Endothelial cell of umbilical vein (primary cell): ENCODE data around the gene MAEL. TPM values are rescaled to one million over a fixed set of nuclear protein-coding genes. Genes with fewer than 3 reads are reported as not detected.

ENCODE experiments used
- BruUV-seq: library from RNA; stranded (reverse); fragments of 400-500 nt; replicated peaks from 2 replicates; lab custom pipeline; 2021; lab: Mats Ljungman, UMichigan
- CTCF ChIA-PET: fragments of 300-600, 350-600 bp; sonication (Branson Sonifier 250); formaldehyde crosslinking; loops from one replicate; lab custom pipeline; 2021; ENCODE audit warnings: antibody characterized with exemption, inconsistent platforms; lab: Charles Lee
- POLR2A ChIA-PET: fragments of 300-600, 350-600 bp; sonication (Branson Sonifier 250); formaldehyde crosslinking; loops from one replicate; lab custom pipeline; 2021; ENCODE audit warnings: antibody characterized with exemption, inconsistent platforms; lab: Charles Lee
- DNase-seq: peaks from one replicate; pipeline ENCODE4 v3.0.0-alpha.2; 2011; ENCODE audit warnings: low read depth, low spot score
- FAIRE-seq: peaks from 2 replicates; lab custom pipeline; 2011; peaks lifted over from hg19 to GRCh38; lab: Jason Lieb, UNC
- H2AFZ ChIP-seq: 2 replicates; pipeline ENCODE4 v1.6.0; 2012; ENCODE audit warnings: low read depth, low read length, control low read depth, inconsistent platforms
- H3K27ac ChIP-seq: 2 replicates; pipeline ENCODE4 v1.5.1; 2011; ENCODE audit warnings: low read depth, mild to moderate bottlenecking, control low read depth, low read length, moderate library complexity; ENCODE audit not compliant: insufficient read depth
- H3K27me3 ChIP-seq, 2 experiments: 2 replicates each; pipeline versions ENCODE4 v1.6.0 to v1.6.1; 2011; ENCODE audit warnings: low read length in 2 of 2, mixed read lengths in 1 of 2; ENCODE audit not compliant: control insufficient read depth in 2 of 2, insufficient read depth in 2 of 2
- H3K36me3 ChIP-seq, 2 experiments: 2 replicates in 1 of 2; 3 replicates in 1 of 2; pipeline ENCODE4 v1.5.1; 2011; ENCODE audit warnings: low read length in 2 of 2, mild to moderate bottlenecking in 1 of 2, moderate library complexity in 1 of 2; ENCODE audit not compliant: control insufficient read depth in 2 of 2, insufficient read depth in 2 of 2; ENCODE audit errors: extremely low read depth in 1 of 2
- H3K4me1 ChIP-seq: 3 replicates; pipeline ENCODE4 v1.5.1; 2011; ENCODE audit warnings: mild to moderate bottlenecking, low read length; ENCODE audit not compliant: control insufficient read depth, insufficient read depth; ENCODE audit errors: extremely low read depth
- H3K4me2 ChIP-seq: 2 replicates; pipeline ENCODE4 v1.6.1; 2011; ENCODE audit warnings: low read length, control low read depth, mixed read lengths; ENCODE audit not compliant: insufficient read depth
- H3K4me3 ChIP-seq, 3 experiments: fragments of 200-600 bp in 1 of 3; sonication (generic), shearing (Covaris generic) in 1 of 3; replicated peaks in 1 of 3; 2 replicates each; pipeline ENCODE4 v1.5.1; 2011 to 2016; ENCODE audit warnings: control low read depth in 3 of 3, low read length in 3 of 3, mild to moderate bottlenecking in 2 of 3, inconsistent platforms in 1 of 3, low read depth in 1 of 3, moderate library complexity in 1 of 3; ENCODE audit not compliant: insufficient read depth in 1 of 3
- H3K79me2 ChIP-seq: 2 replicates; pipeline ENCODE4 v1.6.0; 2012; ENCODE audit warnings: low read length, inconsistent platforms; ENCODE audit not compliant: control insufficient read depth, insufficient read depth
- H3K9ac ChIP-seq: replicated peaks from 2 replicates; pipeline ENCODE3; 2011; ENCODE audit warnings: low read length, control low read depth; ENCODE audit not compliant: insufficient read depth; ENCODE audit errors: extremely low read depth
- H3K9me1 ChIP-seq: replicated peaks from 3 replicates; pipeline ENCODE4 v1.6.0; 2011; ENCODE audit warnings: mild to moderate bottlenecking, low read length; ENCODE audit not compliant: control insufficient read depth, insufficient read depth; ENCODE audit errors: extremely low read depth
- H3K9me3 ChIP-seq: replicated peaks from 2 replicates; pipeline ENCODE4 v1.5.1; 2012; ENCODE audit warnings: low read length, inconsistent platforms; ENCODE audit not compliant: control insufficient read depth, insufficient read depth
- H4K20me1 ChIP-seq: replicated peaks from 2 replicates; pipeline ENCODE3; 2011; ENCODE audit warnings: mild to moderate bottlenecking, low read length; ENCODE audit not compliant: control insufficient read depth, insufficient read depth; ENCODE audit errors: extremely low read depth
- EZH2 ChIP-seq: IDR thresholded peaks from 2 replicates; pipeline ENCODE4 v1.6.1; 2012; ENCODE audit warnings: borderline replicate concordance, low read depth, mild to moderate bottlenecking, moderate library complexity, low read length, inconsistent platforms; ENCODE audit not compliant: severe bottlenecking
- FOS ChIP-seq: IDR thresholded peaks from 2 replicates; pipeline ENCODE4 v1.6.1; 2011; ENCODE audit warnings: mild to moderate bottlenecking, low read length, moderate library complexity, borderline replicate concordance; ENCODE audit not compliant: insufficient read depth
- GATA2 ChIP-seq: IDR thresholded peaks from 2 replicates; pipeline ENCODE4 v1.7.0; 2011; ENCODE audit warnings: low read depth, mild to moderate bottlenecking, moderate library complexity, mixed read lengths, low read length; ENCODE audit not compliant: insufficient read length, insufficient read depth
- JUN ChIP-seq: IDR thresholded peaks from 2 replicates; pipeline ENCODE4 v1.6.1; 2011; ENCODE audit warnings: borderline replicate concordance, low read depth; ENCODE audit not compliant: insufficient read length, insufficient read depth
- MAX ChIP-seq: IDR thresholded peaks from 2 replicates; pipeline ENCODE4 v1.6.1; 2011; ENCODE audit not compliant: insufficient read depth, insufficient read length
- MYC ChIP-seq: IDR thresholded peaks from one replicate; pipeline ENCODE4 v1.6.1; 2011; ENCODE audit warnings: mild to moderate bottlenecking, low read depth, low read length
- POLR2A ChIP-seq: IDR thresholded peaks from 2 replicates; pipeline ENCODE4 v1.6.1; 2012; ENCODE audit warnings: low read depth, mild to moderate bottlenecking, control low read depth, low read length
- POLR2AphosphoS5 ChIP-seq: IDR thresholded peaks from 2 replicates; pipeline ENCODE4 v1.6.1; 2012; ENCODE audit warnings: low read depth, mild to moderate bottlenecking, control low read depth, low read length, moderate library complexity; ENCODE audit not compliant: insufficient read depth
- dilution Hi-C: fragments of 300-500 bp; cut with MboI; formaldehyde crosslinking; loops from one replicate; pipeline ENCODE4 v1.15.0; 2019; ENCODE audit warnings: low sequenced_read_pairs; ENCODE audit not compliant: extremely low pct_ligation_motif_present
- intact Hi-C: fragments of 100-400 bp; cut with micrococcal nuclease; formaldehyde crosslinking; loops from one replicate; pipeline ENCODE4 v1.10.0; 2022
- polyA plus RNA-seq, 4 experiments: library from polyadenylated mRNA; depleted of rRNA in 3 of 4; stranded (reverse) in 3 of 4; unstranded in 1 of 4; fragments of >200 nt; gene quantifications; 2 replicates each; pipeline versions ENCODE4 v1.2.1 to v1.2.3, GENCODE V29; 2011 to 2012; ENCODE audit warnings: missing spikeins in 1 of 4
- total RNA-seq: library from RNA; stranded (reverse); gene quantifications from 2 replicates; pipeline ENCODE4 v1.2.3, GENCODE V29; 2021
- TF ChIP-seq, protein P1 (sequence below), 2 donors: IDR thresholded peaks; 1 replicate in 1 of 2; 2 replicates in 1 of 2; pipeline ENCODE4 v1.5.1; 2011; ENCODE audit warnings: low read length in 2 of 2, mild to moderate bottlenecking in 2 of 2, moderate library complexity in 2 of 2, control low read depth in 1 of 2, inconsistent platforms in 1 of 2, low read depth in 1 of 2; ENCODE audit not compliant: insufficient read depth in 1 of 2; ENCODE audit errors: extremely low read depth in 1 of 2

The MAEL gene
- total and polyA plus RNA-seq, 2 donors (not counting 3 experiments of a cell fraction or from before 2014, with no cell fraction given): 0.04 TPM; not detected in 1

DNA sequence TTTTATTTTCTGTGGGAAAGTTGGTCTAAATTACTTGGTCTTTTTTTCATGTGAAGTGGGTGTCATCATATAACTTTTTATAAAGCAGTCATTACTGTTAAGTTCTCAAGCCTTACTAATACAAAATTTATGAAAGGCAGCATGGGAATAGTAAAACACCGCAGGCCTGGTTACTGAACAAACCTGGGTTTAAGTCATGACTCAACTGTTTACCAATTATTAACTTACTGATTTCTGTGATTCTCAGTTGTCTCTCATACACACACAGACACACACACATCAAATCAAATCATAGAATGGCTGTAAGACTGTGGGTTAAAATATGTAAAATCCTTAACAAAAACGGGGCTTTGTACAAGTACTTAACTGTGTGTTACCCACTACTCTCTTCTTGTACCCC, 14.6 kb downstream of the MAEL start:
- dilution Hi-C loops (no loop called here), intact Hi-C loops (no loop called here)
- ChIA-PET CTCF (no interaction called here), POLR2A (no interaction called here)
- BruUV-seq: no TSS peak
- no peaks in the 10 kb centered on the region for H3K9me1 ChIP-seq
- no peaks in the 10 kb centered on the region for H3K79me2 ChIP-seq
- no peak overlapping the region for H3K4me2 ChIP-seq
- no peak overlapping the region for H2AFZ ChIP-seq
- H3K4me1 ChIP-seq: no peaks in the 10 kb centered on the region
- FAIRE-seq: no peak
- no peaks in the 10 kb centered on the region for H3K27me3 ChIP-seq
- H3K9ac ChIP-seq: no peak overlapping the region
- H3K4me3 ChIP-seq: no peak overlapping the region
- TF ChIP-seq JUN (no peak), FOS (no peak), POLR2AphosphoS5 (no peak), POLR2A (no peak), EZH2 (no peak), GATA2 (no peak), MAX (no peak), MYC (no peak)
- TF ChIP-seq, protein P1, sequence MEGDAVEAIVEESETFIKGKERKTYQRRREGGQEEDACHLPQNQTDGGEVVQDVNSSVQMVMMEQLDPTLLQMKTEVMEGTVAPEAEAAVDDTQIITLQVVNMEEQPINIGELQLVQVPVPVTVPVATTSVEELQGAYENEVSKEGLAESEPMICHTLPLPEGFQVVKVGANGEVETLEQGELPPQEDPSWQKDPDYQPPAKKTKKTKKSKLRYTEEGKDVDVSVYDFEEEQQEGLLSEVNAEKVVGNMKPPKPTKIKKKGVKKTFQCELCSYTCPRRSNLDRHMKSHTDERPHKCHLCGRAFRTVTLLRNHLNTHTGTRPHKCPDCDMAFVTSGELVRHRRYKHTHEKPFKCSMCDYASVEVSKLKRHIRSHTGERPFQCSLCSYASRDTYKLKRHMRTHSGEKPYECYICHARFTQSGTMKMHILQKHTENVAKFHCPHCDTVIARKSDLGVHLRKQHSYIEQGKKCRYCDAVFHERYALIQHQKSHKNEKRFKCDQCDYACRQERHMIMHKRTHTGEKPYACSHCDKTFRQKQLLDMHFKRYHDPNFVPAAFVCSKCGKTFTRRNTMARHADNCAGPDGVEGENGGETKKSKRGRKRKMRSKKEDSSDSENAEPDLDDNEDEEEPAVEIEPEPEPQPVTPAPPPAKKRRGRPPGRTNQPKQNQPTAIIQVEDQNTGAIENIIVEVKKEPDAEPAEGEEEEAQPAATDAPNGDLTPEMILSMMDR (IDR thresholded peaks at IDR 0.05; ENCODE audit: extremely low read depth in 1 of 2, insufficient read depth in 1 of 2, low read depth in 1 of 2, low read length in 2 of 2): no peak
- no peaks in the 10 kb centered on the region for H4K20me1 ChIP-seq
- no peaks in the 10 kb centered on the region for H3K36me3 ChIP-seq
- no peaks in the 10 kb centered on the region for H3K9me3 ChIP-seq
- no peak overlapping the region for H3K27ac ChIP-seq
- DNase-seq: no peak
